T-helper 1 cell treated with Interleukin-12 subunit alpha and Interleukin-12 subunit beta and Interleukin-4 antibody, amounts not matched to agents 30 ng/mL and 1 ng/mL, for 36 hours (primary cell): Measurements from ENCODE around the gene PDZD2. TPM values are rescaled to one million over a fixed set of nuclear protein-coding genes. Genes with fewer than 3 reads are reported as not detected.
"Not testable (repeated sequence)": the region's sequence is repeated elsewhere in the genome, so short reads cannot be mapped to it uniquely, and the experiment has no call there.

Experiments used
- intact Hi-C: fragments of 100-400 bp; cut with micrococcal nuclease; formaldehyde crosslinking; loops from one replicate; pipeline ENCODE4 v1.15.1; 2024
- total RNA-seq: library from RNA; stranded (reverse); gene quantifications from 2 replicates; pipeline ENCODE4 v1.2.3, GENCODE V29; 2022

The PDZD2 gene
- total RNA-seq, 1 donor from 2014 or later, result not detected

GRCh38 chr5:32094691-32095090, 455.8 kb downstream of the PDZD2 start:
- intact Hi-C loops, result loop anchor here (5.0 kb wide), 1 partner anchor 562 kb away; the partner anchor contains the start of genes C5orf22 and DROSHA

DNA sequence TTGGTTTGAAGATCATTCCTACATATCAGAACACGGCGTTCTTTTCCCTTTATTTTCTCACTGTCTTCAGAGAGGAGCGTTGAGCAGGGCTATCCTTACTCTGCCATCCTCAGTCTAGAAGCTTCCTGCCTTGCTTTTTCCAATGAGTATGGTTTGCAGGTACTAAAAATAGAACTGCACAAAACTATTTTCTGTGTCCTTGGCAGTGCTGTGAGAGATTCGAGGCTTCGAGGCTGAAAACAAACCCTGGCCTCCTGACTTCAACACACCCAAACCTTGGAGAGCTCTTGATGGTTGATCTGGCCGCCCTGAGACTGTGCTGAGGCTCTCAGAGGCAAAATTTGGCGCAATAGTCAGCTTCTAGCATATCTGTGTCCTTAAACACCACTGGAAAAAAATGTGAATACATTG, 456.3 kb downstream of the PDZD2 start:
- intact Hi-C loops, result no loop called here

DNA sequence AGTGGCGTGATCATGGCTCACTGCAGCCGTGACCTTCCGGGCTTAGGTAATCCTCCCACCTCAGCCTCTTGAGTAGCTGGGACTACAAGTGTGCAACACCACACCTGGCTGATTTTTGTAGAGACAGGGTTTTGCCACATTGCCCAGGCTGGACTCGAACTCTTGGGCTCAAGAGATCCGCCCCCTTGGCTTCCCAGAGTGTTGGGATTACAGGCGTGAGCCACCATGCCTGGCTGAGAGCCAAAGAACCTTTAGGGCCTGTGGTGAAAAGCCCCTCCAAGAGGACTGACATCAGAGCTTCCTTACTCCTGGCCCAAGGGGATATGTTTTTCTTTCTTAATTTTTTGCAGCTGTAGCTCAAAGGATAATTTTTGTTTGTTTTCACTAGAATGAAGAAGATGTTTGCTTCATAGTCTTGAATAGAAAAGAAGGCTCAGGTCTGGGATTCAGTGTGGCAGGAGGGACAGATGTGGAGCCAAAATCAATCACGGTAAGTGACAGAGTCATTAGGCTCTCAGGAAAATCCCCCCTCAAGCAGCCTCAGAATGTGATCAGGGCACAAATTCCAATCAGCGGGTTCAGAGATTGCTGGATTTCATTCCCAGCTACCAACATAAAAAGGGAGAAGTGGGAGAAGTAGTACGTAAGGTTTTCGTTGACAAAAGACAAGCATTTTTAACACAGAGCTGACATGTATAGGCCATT, 458.1 kb downstream of the PDZD2 start:
- intact Hi-C loops, result no loop called here

DNA sequence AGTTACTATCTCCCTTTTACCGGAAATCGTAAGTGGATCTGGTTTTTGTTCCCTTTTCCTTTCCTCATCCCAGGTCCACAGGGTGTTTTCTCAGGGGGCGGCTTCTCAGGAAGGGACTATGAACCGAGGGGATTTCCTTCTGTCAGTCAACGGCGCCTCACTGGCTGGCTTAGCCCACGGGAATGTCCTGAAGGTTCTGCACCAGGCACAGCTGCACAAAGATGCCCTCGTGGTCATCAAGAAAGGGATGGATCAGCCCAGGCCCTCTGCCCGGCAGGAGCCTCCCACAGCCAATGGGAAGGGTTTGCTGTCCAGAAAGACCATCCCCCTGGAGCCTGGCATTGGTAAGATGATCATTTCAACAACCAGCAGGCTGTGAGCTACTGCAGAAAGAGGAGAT, 459.4 kb downstream of the PDZD2 start:
- intact Hi-C loops, result no loop called here

GRCh38 chr5:32098890-32099310, 460.0 kb downstream of the PDZD2 start:
- intact Hi-C loops, result no loop called here

DNA sequence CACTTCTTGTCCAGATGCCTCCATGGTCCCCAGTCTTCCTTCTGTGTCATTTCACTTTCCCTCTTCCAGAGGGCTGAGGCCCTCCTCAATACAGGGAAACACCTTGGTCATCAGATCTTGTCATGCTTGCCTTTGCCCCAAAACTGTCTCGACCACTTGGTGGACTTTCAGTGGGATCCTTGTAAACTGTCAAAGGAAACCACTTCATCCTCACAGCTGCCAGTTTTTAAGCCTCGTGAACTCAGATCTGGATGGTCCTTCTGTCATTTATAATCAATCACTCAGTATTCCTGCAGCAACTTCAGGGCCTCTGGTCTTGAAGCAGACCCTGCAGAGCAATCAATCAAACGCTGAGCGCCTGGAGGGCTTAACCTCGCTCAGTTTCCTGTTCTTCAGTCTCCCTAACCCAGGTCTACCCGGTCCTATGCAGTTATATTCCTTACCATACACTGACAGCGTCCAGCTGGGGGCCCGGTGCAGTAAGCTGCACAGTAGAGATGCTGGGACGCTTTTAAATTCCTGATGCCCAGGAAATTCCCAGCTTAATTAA, 460.6 kb downstream of the PDZD2 start:
- intact Hi-C loops, result no loop called here

DNA sequence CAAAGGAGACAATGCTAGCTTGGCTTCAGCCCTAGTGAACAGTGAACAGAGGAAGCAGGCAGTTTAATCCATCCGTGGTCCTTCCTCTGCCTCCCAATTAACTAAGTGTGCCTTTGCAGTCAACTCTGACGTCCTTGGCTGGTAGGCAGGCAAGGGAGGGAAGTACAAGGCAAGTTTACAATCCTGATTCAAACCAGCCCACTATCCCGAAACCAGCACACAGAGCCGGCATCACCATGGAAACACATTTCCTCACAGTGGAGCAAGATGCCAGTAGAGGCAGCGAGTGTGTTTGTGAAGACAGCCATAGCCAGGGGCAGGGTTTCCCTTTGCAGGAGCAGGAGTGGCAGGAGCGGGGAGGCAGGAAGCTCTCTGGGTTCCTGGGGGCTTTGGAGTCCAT, 461.3 kb downstream of the PDZD2 start:
- intact Hi-C loops, result no loop called here

- intact Hi-C loops, result no loop called here
These were observed 461.9 kb downstream of the PDZD2 start for GRCh38 chr5:32100691-32101302.

- intact Hi-C loops, result no loop called here
These were observed 463.5 kb downstream of the PDZD2 start for GRCh38 chr5:32102254-32102986.

GRCh38 chr5:32103521-32103920, 464.6 kb downstream of the PDZD2 start:
- intact Hi-C loops, result no loop called here

- intact Hi-C loops, result no loop called here
These were observed 468.4 kb downstream of the PDZD2 start for GRCh38 chr5:32107291-32107690.

- intact Hi-C loops, result no loop called here
These were observed 469.2 kb downstream of the PDZD2 start for GRCh38 chr5:32108167-32108566.

DNA sequence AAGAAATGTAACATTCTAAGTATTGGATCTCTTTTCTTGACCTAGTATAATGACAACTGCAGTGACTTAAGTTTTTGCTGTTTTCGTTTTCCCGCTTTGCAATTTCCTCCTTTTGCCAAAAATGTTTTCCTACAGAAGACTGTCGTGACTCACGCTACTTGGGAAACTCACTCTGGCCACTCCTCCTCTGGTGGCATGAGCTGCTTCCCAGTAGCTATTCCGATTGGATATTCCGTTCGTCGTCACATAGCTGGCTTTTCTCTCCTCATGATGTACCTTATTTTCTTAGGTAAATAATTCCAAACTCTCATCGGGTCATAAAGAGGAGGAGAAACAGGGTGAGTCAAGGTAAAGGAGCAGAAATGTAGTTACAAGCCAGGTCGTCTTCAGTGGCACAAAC, 470.3 kb downstream of the PDZD2 start:
- intact Hi-C loops, result no loop called here

- intact Hi-C loops, result no loop called here
These were observed 471.3 kb downstream of the PDZD2 start for GRCh38 chr5:32110111-32110696.

DNA sequence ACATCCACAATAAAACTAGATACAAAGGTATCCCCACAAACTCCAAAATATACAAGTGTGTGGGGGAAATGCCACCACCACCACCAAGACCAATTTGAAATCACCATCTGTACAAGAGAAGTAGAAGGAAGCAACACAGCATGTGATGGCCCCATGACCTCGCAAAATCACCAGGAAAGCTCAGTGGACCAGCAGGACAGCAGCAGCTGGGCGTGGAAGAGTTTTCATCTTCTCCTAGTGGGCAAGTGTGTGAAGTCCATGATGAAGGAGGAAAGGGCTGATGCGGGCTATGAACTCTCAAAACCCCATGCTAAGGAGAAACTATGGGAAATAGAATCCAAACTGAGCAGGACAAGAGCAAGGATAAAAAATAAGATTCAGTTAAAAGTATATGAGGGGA, 477.1 kb downstream of the PDZD2 start:
- intact Hi-C loops, result no loop called here

GRCh38 chr5:32116574-32117313, 477.8 kb downstream of the PDZD2 start:
- intact Hi-C loops, result no loop called here

- intact Hi-C loops, result not testable (repeated sequence)
These were observed 480.0 kb downstream of the PDZD2 start for GRCh38 chr5:32118922-32119321.

DNA sequence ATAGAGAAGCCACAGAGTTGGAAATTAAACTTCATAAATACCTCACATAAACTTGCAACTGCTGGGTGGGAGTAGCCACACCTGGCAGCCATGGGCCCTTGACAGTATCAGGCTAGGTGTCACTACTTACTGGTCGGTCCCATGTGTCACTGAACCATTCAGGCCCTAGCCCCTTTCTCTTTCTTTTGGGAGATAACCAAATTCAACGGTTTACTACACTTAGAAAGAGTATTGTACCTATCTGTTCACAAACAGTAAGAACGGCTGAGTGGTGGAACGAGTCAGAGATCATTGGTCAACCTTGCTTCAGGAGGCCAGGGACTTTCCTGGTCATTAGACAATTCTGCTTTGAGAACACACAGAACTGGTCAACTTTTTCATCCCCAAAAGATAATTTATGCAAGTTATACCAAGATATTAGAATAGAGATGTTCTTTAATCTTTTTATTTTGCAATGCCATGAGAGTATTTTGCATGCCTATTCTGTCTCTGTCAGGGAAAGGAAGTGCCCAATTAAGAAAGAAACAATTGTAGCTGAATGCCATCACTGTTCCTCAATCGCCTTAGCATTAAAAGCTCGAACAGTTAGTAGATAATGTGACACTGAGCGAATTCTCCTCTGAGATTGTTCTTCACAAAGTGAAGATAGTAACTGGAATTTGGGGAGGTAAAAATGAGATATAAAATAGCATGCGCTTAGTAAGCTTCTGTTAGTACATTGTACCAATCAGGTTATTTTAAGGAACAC, 484.3 kb downstream of the PDZD2 start:
- intact Hi-C loops, result no loop called here

GRCh38 chr5:32123889-32124676, 485.2 kb downstream of the PDZD2 start:
- intact Hi-C loops, result no loop called here
